IPS-20b (cell line): ENCODE measurements around the gene KCNE5.
"Not testable (repeated sequence)": the region's sequence is repeated elsewhere in the genome, so short reads cannot be mapped to it uniquely, and the experiment has no call there.

Experiments used
- H3K27ac ChIP-seq: one replicate; pipeline ENCODE4 v1.5.1; 2013; ENCODE audit warnings: low read length
- H3K27me3 ChIP-seq: 2 replicates; pipeline ENCODE4 v1.6.1; 2013; ENCODE audit warnings: mild to moderate bottlenecking, low read length, inconsistent platforms; ENCODE audit not compliant: insufficient read depth
- H3K36me3 ChIP-seq: 2 replicates; pipeline ENCODE4 v1.6.1; 2013; ENCODE audit warnings: low read depth, mild to moderate bottlenecking, inconsistent platforms, low read length, moderate library complexity; ENCODE audit not compliant: insufficient read depth
- H3K4me1 ChIP-seq: 2 replicates; pipeline ENCODE4 v1.6.1; 2013; ENCODE audit warnings: mild to moderate bottlenecking, control low read depth, inconsistent platforms, low read length, moderate library complexity; ENCODE audit not compliant: insufficient read depth
- H3K4me3 ChIP-seq: 2 replicates; pipeline ENCODE4 v1.5.1; 2013; ENCODE audit warnings: mild to moderate bottlenecking, low read length, inconsistent platforms
- H3K9ac ChIP-seq: 2 replicates; pipeline ENCODE4 v1.6.1; 2013; ENCODE audit warnings: low read depth, mild to moderate bottlenecking, inconsistent platforms, low read length, moderate library complexity
- H3K9me3 ChIP-seq: 2 replicates; pipeline ENCODE4 v1.6.1; 2013; ENCODE audit warnings: mild to moderate bottlenecking, low read depth, low read length, inconsistent platforms; ENCODE audit not compliant: insufficient read depth

Gene KCNE5

DNA sequence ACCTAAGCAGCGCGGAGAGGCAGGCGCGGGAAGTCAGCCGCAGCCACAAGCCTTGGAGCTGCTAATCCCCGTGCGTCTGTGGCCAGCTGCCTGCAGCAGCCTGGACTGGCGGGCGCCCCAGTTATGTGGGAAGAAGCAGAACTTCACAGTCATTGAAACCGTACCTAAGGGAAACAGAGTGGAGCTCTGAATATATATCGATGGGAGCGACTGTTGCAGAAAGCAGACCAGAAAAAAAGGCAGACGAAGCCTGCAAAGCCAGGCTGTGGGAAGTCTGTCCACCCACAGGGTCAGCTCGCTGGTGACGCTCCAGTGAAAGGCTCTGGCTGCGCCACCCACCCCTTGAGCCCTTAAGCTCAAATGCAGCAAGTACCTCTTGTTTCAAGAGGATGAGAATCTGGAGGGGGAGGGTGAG lies 24.7 kb downstream of the KCNE5 start:
- H3K27ac ChIP-seq = no peak overlapping the region
- H3K9ac ChIP-seq = no peak overlapping the region
- peak overlapping the region; percentile 43; the same call in 1 of the 2 replicates for H3K4me3 ChIP-seq
- no peaks in the 10 kb centered on the region; the same call in 1 of the 2 replicates for H3K4me1 ChIP-seq
- H3K27me3 ChIP-seq = peaks cover 15% of the 10 kb centered on the region; the same call in 1 of the 2 replicates
- H3K9me3 ChIP-seq = no peaks in the 10 kb centered on the region
- no peaks in the 10 kb centered on the region for H3K36me3 ChIP-seq

DNA sequence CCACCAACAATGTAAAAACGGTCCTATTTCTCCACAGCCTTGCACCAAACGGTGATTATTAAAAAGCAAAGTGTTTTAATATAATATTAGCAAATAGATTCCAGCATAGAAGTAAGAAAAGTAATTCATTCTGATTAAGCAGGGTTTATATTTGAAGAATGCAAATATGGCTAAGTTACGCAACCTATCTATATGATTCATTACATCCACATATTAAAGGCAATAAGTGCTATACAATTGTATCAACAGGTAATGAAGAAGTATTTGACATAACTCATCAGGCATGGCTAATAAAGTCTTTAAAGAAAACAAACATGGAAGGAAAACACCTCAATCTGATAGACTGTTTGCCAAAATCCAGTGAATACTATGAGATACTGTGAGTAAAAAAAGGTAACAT lies 29.0 kb downstream of the KCNE5 start:
- H3K36me3 ChIP-seq = no peaks in the 10 kb centered on the region
- no peak overlapping the region for H3K9ac ChIP-seq
- no peak overlapping the region for H3K27ac ChIP-seq
- H3K27me3 ChIP-seq = peaks cover 15% of the 10 kb centered on the region; the same call in 1 of the 2 replicates
- no peak overlapping the region for H3K4me3 ChIP-seq
- no peaks in the 10 kb centered on the region; the same call in 1 of the 2 replicates for H3K4me1 ChIP-seq
- H3K9me3 ChIP-seq = no peaks in the 10 kb centered on the region

DNA sequence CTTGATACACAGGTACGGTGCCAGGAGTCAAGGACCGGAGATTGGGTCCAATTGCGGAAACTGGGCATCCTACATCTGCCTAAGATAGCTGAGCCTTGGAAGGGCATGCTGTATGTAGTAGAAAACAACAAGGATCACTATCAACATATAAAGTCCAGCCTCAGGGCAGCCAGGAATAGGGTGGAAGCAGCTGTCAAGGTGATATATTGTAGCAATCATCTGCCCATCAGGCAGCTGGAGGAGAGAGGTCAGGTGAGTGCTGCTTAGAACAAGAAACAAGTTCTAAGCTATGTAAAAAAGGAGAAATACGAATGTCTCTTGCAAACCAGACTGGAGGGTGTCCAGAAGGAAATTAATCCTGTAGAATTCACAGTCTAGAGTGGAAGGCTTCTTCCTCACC lies 34.8 kb downstream of the KCNE5 start:
- Histone ChIP-seq H3K27ac (no peak overlapping the region), H3K9ac (no peak overlapping the region), H3K4me1 (no peaks in the 10 kb centered on the region), H3K4me3 (no peak overlapping the region), H3K27me3 (no peaks in the 10 kb centered on the region), H3K36me3 (no peaks in the 10 kb centered on the region), H3K9me3 (no peaks in the 10 kb centered on the region)

DNA sequence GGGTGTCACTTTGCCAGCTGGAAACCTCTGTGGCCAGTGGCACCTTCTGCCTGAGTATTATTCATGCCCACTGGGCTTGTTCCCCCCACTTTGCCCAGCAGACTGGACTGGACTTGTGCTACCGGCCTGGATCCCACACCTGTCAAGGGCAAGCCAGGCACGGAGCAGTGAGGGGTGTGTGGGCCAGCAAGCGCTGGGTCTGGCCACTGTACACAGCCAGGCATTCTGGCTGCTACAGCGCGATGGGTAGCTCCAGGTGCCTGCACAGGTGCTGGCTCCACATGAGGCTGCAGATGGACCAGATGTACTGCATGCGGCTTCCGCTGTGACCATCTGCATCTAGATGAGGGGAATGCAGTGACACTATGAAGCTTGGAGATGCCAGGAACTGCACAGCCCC lies 39.5 kb downstream of the KCNE5 start:
- H3K4me3 ChIP-seq = no peak overlapping the region
- no peak overlapping the region for H3K9ac ChIP-seq
- no peaks in the 10 kb centered on the region for H3K9me3 ChIP-seq
- no peaks in the 10 kb centered on the region for H3K27me3 ChIP-seq
- H3K36me3 ChIP-seq = no peaks in the 10 kb centered on the region
- H3K4me1 ChIP-seq = no peaks in the 10 kb centered on the region
- H3K27ac ChIP-seq = no peak overlapping the region

DNA sequence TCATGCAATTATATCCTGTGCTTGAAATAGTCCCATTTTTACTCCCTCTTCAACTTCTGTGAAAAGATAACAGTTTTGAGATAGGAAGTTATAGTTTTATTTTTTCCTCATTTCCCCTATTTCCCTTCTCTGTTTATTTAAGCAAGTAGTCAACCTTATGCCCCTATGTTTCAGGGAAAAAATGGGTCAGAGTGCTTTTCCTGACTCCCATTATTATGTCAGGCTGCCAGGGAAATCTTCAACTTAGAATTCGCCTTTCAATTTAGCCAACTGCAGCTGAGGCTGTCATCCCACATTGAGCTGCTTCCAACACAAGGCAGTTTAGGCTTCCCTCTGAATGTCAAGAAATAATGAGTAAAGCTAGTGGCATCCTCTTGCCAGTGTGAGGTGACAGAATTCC lies 46.1 kb downstream of the KCNE5 start:
- no peak overlapping the region for H3K9ac ChIP-seq
- H3K27ac ChIP-seq = no peak overlapping the region
- no peaks in the 10 kb centered on the region for H3K27me3 ChIP-seq
- no peaks in the 10 kb centered on the region for H3K36me3 ChIP-seq
- H3K4me1 ChIP-seq = no peaks in the 10 kb centered on the region
- H3K4me3 ChIP-seq = no peak overlapping the region
- no peaks in the 10 kb centered on the region for H3K9me3 ChIP-seq

DNA sequence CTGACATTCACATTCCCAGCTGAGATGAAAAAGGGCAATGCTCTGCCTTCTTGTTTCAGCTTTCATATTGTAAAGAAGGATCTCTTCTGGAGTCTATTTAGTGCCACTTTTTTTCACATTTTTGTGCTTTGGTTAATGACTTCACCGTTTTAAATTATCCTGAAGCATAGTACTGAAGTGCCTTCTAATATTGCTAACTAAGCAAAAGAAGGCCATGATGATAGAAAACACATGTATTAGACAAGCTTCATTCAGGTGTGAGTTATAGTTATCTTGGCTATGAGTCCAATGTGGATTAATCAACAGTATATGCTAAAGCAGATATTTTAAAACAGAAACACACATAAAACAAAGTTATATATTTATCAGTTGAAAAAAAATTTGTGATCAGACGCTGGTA lies 47.9 kb downstream of the KCNE5 start:
- Histone ChIP-seq H3K27me3 (no peaks in the 10 kb centered on the region), H3K9ac (no peak overlapping the region), H3K4me1 (no peaks in the 10 kb centered on the region), H3K27ac (no peak overlapping the region), H3K9me3 (no peaks in the 10 kb centered on the region), H3K4me3 (no peak overlapping the region), H3K36me3 (no peaks in the 10 kb centered on the region)

- not testable (repeated sequence) for H3K9ac ChIP-seq, H3K9me3 ChIP-seq, H3K27ac ChIP-seq, H3K27me3 ChIP-seq, H3K36me3 ChIP-seq, H3K4me3 ChIP-seq, H3K4me1 ChIP-seq
Observed at GRCh38 chrX:109576083-109576482, 48.9 kb downstream of the KCNE5 start.
